Transverse colon (tissue), 4 donors: ENCODE results near the gene IMPDH1. TPM values are rescaled to one million over a fixed set of nuclear protein-coding genes. Genes with fewer than 3 reads are reported as not detected.

Source experiments
- DNase-seq: peaks from one replicate; pipeline ENCODE4 v3.0.0-alpha.2; 2019
- H3K27ac ChIP-seq, 4 donors: fragments of 200-600 bp; sonication (generic); 2 replicates each; pipeline ENCODE4 v1.5.1; 2016 to 2018; ENCODE audit warnings: inconsistent platforms in 4 of 4
- H3K27me3 ChIP-seq: fragments of 200-600 bp; sonication (generic); 2 replicates; pipeline ENCODE4 v1.5.1; 2017; ENCODE audit warnings: inconsistent platforms
- H3K36me3 ChIP-seq, 4 donors: fragments of 200-600 bp; sonication (generic); 2 replicates each; pipeline ENCODE4 v1.5.1; 2017 to 2019; ENCODE audit warnings: inconsistent platforms in 4 of 4
- H3K4me1 ChIP-seq, 4 donors: fragments of 200-600 bp; sonication (generic); 2 replicates each; pipeline ENCODE4 v1.5.1; 2017 to 2020; ENCODE audit warnings: inconsistent platforms in 4 of 4
- H3K4me3 ChIP-seq, 4 donors: fragments of 200-600 bp; sonication (generic); 1 replicate in 1 of 4; 2 replicates in 3 of 4; pipeline versions ENCODE4 v1.5.1 to v1.6.1; 2017 to 2019; ENCODE audit warnings: inconsistent platforms in 4 of 4
- H3K9me3 ChIP-seq, 2 donors: fragments of 200-600 bp; sonication (generic); 2 replicates each; pipeline ENCODE4 v1.5.1; 2017 to 2019; ENCODE audit warnings: inconsistent platforms in 2 of 2
- EP300 ChIP-seq: sonication (generic); formaldehyde crosslinking; IDR thresholded peaks from one replicate; pipeline ENCODE4 v1.6.1; 2017; ENCODE audit warnings: antibody characterized with exemption, low read depth
- POLR2A ChIP-seq: fragments of 450-650 bp; IDR thresholded peaks from one replicate; pipeline ENCODE4 v1.6.1; 2016; ENCODE audit warnings: antibody characterized with exemption, mild to moderate bottlenecking, moderate library complexity
- POLR2AphosphoS5 ChIP-seq, 3 donors: sonication (generic); formaldehyde crosslinking; IDR thresholded peaks; one replicate each; pipeline ENCODE4 v1.6.1; 2016; ENCODE audit warnings: antibody characterized with exemption in 3 of 3
- WGBS, 2 donors: methylation state at CpG; one replicate each; pipeline ENCODE4 v1.1.5; 2018; ENCODE audit warnings: low coverage in 1 of 2; 5-methylcytosine and 5-hydroxymethylcytosine counted together
- in situ Hi-C, 4 donors: fragments of 200-750 bp; cut with MboI; loops; one replicate each; pipeline versions ENCODE4 v1.15.0 to v1.15.1; 2017; ENCODE audit warnings: low sequenced_read_pairs in 3 of 4, low pct_ligation_motif_present in 1 of 4, low pct_unique_long_range_greater_than_20kb in 1 of 4
- intact Hi-C: fragments of 100-400 bp; cut with DNase I; formaldehyde crosslinking; loops from one replicate; pipeline ENCODE4 v1.15.1; 2023; ENCODE audit warnings: low total_unique reads
- total RNA-seq, 4 donors: library from RNA; depleted of rRNA; stranded (reverse); fragments of >200 nt; gene quantifications; one replicate each; pipeline ENCODE4 v1.1.0, GENCODE V29; 2016
- TF ChIP-seq, protein P1 (sequence below), 5 experiments: fragments of 200-600 bp in 3 of 5; fragments of 450-650 bp in 2 of 5; sonication (generic) in 3 of 5; IDR thresholded peaks; 1 replicate in 2 of 5; 2 replicates in 3 of 5; pipeline ENCODE4 v1.5.1; 2016 to 2017; ENCODE audit warnings: antibody characterized with exemption in 5 of 5, inconsistent platforms in 3 of 5, mild to moderate bottlenecking in 2 of 5, moderate library complexity in 1 of 5

The IMPDH1 gene
- total RNA-seq, 4 donors from 2014 or later: 21.4 to 189 (median 44.2) TPM

DNA sequence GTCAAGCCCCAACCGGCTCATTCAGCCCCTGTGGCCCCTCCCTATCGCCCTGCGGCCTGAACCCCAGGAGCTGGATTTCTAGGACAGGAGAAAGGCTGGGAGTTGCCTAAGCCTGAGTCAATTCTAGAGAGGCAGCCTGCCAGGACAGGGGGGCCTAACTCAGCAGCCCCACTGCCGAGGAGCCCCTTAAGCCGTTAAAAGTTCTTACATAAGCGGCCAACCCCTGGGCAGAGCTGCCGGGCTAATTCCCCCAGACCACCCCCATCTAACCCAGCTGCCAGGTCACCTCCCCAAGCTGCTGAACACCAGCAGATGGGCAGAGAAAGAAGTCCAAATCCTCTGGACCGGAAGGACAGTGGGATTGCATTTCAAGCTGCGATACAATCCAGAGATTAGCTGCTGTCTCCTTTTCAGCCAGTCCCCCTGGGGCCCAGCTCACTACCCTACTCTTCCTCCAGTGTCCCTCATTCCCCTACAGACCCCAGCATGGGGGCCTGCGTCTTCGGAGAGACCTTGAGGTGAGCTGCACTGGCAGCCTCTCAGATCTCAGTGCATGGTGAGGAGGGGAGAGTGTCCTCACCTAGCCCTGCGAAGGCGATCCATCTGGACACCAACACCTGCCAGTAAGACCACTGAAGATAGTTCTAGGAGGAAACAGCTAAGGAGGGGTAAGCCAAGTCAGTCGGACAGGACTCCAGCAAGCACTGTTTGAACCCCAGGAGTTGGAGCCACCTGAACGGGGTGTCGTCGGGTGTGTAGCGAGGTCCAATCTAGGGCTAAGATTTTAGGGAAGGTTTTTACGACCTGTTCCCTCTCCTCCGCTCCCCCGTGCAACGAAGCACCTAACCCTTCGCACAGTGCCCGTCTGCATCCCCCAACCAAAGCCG lies 830 bp downstream of the IMPDH1 start:
- 35% methylated on average over 25 of the region's 25 CpGs; no CpG with 5 or more reads in 1 of the 2 donors for WGBS, 2 donors
- no peaks in the 10 kb centered on the region for H3K36me3 ChIP-seq
- peaks cover 20 to 55% (median 42%) of the 10 kb centered on the region in 4 donors for H3K4me1 ChIP-seq
- no peak for DNase-seq
- H3K27me3 ChIP-seq: no peaks in the 10 kb centered on the region
- intact Hi-C loops: no loop called here
- H3K4me3 ChIP-seq: peak overlapping the region; percentile 43 to 73 (median 63)
- H3K9me3 ChIP-seq: no peaks in the 10 kb centered on the region
- in situ Hi-C loops: no loop called here
- peak overlapping the region; percentile 86 to 94 (median 90) for H3K27ac ChIP-seq
- TF ChIP-seq, protein P1, sequence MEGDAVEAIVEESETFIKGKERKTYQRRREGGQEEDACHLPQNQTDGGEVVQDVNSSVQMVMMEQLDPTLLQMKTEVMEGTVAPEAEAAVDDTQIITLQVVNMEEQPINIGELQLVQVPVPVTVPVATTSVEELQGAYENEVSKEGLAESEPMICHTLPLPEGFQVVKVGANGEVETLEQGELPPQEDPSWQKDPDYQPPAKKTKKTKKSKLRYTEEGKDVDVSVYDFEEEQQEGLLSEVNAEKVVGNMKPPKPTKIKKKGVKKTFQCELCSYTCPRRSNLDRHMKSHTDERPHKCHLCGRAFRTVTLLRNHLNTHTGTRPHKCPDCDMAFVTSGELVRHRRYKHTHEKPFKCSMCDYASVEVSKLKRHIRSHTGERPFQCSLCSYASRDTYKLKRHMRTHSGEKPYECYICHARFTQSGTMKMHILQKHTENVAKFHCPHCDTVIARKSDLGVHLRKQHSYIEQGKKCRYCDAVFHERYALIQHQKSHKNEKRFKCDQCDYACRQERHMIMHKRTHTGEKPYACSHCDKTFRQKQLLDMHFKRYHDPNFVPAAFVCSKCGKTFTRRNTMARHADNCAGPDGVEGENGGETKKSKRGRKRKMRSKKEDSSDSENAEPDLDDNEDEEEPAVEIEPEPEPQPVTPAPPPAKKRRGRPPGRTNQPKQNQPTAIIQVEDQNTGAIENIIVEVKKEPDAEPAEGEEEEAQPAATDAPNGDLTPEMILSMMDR (IDR thresholded peaks at IDR 0.05): no peak
- TF ChIP-seq POLR2AphosphoS5 (IDR thresholded peaks at IDR 0.05) (no peak), POLR2A (no peak), EP300 (no peak)

DNA sequence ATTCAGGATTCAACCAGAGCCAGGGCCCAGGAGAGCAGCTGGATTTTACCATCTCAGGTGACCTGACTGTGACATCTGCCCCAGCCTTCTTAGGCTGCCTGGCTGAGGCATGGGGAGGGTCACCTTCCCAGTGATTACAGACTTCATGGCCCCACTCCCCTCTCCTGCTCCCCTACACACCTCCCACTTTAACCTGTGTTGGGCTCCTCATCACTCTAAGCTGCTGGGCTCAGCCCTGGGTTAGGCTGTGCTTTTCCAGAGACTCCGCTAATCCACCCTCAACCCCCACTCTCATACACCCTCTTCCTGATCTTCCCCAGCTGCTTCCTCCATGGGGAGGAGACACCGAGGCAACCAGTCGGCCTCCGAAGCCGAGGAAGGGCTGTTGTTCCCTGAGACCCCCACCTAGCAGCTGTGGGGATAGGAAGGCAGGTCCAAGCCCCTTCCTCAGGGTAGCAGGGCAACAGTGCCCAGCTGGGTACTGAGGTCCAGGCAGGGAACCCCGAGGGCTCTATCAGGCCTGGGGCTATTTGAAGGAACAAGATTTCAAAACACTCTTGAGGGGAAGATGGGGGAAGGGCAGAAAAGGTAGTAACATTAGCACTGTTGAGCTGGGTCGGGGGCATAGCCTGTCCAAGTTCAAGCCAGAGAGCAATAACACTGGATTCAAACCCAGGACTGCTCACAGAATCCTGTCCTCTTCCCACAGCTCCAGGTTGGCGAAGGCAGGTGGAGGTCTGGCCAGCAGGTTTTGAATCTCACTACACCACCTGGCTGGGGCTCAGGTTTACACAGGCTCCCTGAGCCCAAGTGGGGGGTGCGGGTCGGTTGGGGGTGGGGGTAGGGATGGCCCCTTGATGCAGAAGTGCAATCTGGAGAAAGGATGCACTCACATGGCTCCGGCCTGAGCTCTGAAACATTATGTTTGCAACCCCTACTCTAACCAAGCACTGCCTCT lies 1.8 kb downstream of the IMPDH1 start:
- in situ Hi-C loops (no loop called here), intact Hi-C loops (no loop called here)
- Histone ChIP-seq H3K27ac (peak overlapping the region; percentile 86 to 94 (median 90)), H3K4me3 (peak overlapping the region in 1 of 4 donors; percentile 73), H3K4me1 (peaks cover 20 to 58% (median 44%) of the 10 kb centered on the region in 4 donors), H3K36me3 (no peaks in the 10 kb centered on the region), H3K9me3 (no peaks in the 10 kb centered on the region), H3K27me3 (no peaks in the 10 kb centered on the region)
- WGBS, 2 donors: 49 to 65% methylated on average over 2 to 11 of the region's 11 CpGs
- TF ChIP-seq POLR2AphosphoS5 (IDR thresholded peaks at IDR 0.05) (no peak), POLR2A (no peak), EP300 (no peak)
- TF ChIP-seq, protein P1 (IDR thresholded peaks at IDR 0.05): no peak
- no peak for DNase-seq

DNA sequence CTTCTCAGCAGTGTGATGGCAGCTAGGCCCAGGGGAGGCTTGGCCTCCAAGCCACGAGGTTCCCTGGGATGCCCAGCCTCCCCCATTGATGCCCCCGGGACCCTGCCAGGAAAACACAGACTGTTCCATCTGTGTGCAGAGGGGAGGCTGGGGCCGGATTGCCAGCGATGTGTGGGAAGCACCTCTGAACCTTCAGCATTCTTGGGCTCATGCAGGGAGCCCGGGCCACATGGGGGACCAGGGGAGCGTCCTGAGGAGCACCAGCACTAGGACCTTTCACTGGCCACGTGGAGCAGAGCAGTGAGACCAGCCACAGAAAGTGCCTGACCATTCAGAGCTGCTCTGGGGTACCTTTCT lies 2.6 kb downstream of the IMPDH1 start:
- 79% methylated on average over 4 of the region's 7 CpGs; no CpG with 5 or more reads in 1 of the 2 donors for WGBS, 2 donors
- TF ChIP-seq EP300 (no peak), POLR2AphosphoS5 (IDR thresholded peaks at IDR 0.05) (no peak), POLR2A (no peak)
- TF ChIP-seq, protein P1 (IDR thresholded peaks at IDR 0.05): no peak
- Histone ChIP-seq H3K27me3 (no peaks in the 10 kb centered on the region), H3K36me3 (no peaks in the 10 kb centered on the region), H3K4me3 (no peak overlapping the region), H3K27ac (peak overlapping the region; percentile 86 to 94 (median 90)), H3K9me3 (no peaks in the 10 kb centered on the region), H3K4me1 (peaks cover 20 to 58% (median 44%) of the 10 kb centered on the region in 4 donors)
- intact Hi-C loops: no loop called here
- in situ Hi-C loops: no loop called here
- no peak for DNase-seq
